Ureter (tissue), 1 donor: ENCODE data around the gene DGKG. TPM values are rescaled to one million over a fixed set of nuclear protein-coding genes. Genes with fewer than 3 reads are reported as not detected.

ENCODE experiments used
- DNase-seq: peaks from one replicate; pipeline ENCODE4 v3.0.0-alpha.2; 2020; ENCODE audit warnings: low spot score
- total RNA-seq: library from RNA; stranded (reverse); gene quantifications from one replicate; pipeline ENCODE4 v1.2.4, GENCODE V29; 2023
- donor health status: DM: yes; HTN: yes; CAD: no.

DGKG gene
- total RNA-seq, 1 donor from 2014 or later, result 16.2 TPM

DNA sequence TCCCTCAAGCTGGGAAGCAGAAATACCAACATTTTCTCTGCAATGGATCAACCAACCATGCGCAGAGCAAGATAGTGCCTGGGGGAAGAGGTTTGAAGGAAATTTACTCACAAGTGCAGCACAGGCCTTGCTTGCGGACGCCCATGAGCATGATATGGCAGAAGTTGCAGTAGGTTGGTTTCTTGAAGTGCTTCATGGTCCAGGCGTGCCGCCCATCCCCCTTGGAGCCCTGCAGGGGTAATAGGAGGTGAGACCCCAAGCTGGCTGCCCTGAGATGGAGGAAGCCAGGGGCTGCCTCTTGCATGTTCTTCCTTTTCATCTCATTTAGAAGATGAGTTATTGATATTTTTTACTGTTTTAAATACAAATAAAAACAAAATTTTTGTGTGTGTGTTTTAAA lies 86.6 kb downstream of the DGKG start:
- no peak for DNase-seq

DNA sequence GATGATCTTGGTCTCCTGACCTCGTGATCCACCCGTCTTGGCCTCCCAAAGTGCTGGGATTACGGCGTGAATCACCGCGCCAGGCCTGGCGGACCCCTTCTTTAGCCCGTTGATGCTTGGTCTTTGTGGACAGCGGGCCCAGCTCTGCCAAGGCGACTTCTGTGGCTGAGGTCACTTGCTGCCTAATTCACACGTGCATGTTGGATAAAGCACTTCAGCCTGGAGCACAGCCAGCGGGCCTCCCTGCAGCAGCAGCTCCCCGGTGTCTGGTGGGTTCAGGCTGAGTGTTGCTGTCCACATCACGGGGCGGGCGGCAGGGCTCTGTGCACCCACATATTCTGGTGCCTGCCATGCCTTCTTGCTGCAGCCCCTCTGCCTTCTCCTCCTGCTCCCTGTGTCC lies 88.4 kb downstream of the DGKG start:
- DNase-seq, result no peak

GRCh38 chr3:186270701-186271100 lies 91.3 kb downstream of the DGKG start:
- DNase-seq, result no peak

DNA sequence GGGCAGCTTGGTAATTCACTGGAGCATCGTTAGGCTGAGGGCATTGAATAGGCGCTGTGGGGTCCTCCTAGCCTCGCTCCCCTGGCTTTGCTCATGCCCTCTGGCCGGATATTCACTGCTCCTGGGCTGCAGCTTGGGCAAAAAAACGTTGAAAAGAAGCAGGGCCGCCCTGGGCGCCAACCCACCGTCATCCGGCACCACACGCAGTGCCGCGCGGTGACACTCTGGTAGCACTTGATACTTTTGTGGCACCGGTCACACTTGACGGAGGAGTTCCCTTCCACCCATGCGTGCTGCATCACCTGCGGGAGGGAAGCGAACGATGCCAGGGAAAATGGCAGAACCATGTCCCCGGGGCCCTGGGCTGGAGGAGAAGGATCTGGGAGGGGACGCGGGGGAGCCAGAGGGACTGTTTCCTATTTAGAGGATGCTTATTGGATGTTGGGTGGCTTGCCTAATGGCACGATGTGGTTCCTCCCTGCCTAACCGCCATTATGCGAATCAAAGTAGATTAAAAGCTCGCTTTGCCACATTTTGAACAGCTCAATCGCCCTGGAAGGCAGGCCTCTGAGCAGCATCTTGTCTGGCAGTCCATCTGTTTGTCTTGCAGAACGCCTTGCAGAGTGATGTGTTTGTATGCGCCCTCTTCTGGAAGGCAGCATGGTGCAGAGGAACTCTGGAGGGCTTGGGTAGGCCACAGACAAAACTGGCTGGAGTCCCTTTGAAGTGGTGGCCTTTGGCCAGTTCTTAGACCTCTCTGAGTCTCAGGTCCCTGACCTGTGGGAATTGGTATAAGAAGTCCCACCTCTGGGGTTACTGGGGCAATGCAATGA lies 93.2 kb downstream of the DGKG start:
- DNase-seq, result no peak

GRCh38 chr3:186267758-186268157 lies 94.3 kb downstream of the DGKG start:
- DNase-seq, result no peak

- no peak for DNase-seq
These were observed 97.2 kb downstream of the DGKG start for GRCh38 chr3:186264608-186265400.

GRCh38 chr3:186261638-186262037 lies 100.4 kb downstream of the DGKG start:
- no peak for DNase-seq

DNA sequence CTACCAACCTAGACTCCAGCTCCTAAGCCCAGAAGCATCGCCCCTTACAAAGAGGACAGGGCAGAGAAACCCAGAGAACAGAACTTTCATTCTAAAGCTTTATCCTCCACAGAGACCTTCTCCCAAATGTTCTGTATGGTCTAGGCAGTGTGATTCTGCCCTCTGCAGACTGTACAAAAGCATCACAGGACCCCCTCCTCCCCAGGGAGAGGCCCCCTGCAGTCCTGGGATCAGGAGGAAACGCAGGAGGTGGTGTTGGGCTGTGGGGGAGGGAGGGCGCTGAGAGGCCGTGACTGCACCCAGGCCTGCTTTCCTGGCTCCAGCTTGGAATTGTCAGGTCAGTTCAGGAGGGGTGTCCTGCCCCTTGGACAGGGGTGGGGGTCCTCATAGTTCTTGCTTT lies 101.3 kb downstream of the DGKG start:
- DNase-seq, result no peak

DNA sequence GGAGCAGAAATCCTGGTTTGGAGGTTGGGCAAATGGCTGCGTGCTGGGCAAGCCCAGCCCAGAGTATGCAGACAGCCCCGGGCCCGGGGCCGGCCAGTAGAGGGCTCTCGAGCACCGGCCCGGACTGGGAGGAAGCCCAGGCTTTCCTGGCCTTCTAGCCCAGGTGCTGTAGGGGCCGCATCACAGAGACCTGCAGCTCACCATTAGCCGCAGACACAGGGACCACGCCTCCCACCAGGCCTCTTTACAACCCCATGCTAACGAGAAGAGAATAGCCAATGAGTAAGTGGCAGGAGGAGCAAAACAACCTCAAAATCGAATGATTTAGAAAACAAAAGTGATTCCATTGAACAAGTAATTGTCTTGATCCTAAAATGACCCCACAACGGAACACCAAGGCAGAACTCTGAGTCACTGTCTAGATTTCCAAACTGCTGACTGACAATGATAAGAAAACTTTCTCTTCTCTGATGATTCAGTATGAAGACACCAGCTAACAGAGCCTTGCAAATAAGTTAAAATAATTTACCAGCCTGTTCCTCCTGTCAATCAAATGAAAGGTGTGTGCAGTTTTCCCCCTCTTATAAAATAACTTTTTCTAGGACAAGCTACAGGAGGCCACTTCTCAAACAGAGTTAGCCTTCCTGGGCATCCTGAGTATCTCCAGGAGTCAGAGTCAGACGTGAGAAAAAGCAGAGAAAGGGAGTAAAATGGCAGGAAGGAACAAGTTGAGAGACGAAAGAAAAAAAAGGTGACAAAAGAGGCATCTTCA lies 102.2 kb downstream of the DGKG start:
- peak; percentile 73 for DNase-seq

DNA sequence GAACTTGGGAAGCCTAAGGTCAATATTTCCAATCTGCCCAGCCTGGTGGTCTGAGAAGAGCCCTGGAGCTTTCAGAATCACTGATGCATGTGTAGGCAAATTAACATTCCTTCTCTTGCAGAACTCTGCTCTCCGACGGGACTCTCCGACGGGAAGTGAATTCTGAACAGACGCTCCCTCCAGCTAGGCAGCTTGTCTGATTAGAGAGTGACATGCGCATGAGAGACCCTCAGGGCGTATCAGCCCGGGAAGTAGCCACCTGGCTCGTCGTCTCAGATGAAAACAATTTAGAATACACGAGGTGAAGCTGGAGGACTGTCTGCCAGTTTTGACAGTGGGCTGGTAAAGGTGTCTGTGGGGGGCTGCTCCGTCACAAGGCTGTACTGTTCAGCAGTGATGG lies 103.1 kb downstream of the DGKG start:
- DNase-seq, result no peak

DNA sequence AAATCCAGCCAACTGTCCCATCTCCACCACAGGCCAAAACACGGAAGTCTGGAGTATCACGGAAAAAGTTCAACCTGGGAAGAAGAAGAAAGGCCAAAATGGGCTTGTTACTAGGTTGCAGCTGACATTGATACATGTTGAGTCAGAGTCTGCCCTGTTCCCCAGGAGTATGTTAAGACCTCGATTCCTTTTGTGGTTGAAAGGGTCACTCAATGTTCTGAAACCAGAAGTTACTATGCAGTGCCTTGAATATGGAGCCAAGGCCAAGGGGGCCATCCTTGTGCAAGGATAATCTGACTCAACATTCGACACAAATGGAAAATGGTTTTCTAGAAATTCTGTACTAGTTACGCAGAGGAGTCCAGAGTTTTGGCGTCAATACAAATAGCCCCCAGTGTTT lies 104.2 kb downstream of the DGKG start:
- DNase-seq, result no peak

GRCh38 chr3:186255703-186256331 lies 106.2 kb downstream of the DGKG start:
- no peak for DNase-seq

GRCh38 chr3:186254676-186255650 lies 107.1 kb downstream of the DGKG start:
- DNase-seq, result no peak

DNA sequence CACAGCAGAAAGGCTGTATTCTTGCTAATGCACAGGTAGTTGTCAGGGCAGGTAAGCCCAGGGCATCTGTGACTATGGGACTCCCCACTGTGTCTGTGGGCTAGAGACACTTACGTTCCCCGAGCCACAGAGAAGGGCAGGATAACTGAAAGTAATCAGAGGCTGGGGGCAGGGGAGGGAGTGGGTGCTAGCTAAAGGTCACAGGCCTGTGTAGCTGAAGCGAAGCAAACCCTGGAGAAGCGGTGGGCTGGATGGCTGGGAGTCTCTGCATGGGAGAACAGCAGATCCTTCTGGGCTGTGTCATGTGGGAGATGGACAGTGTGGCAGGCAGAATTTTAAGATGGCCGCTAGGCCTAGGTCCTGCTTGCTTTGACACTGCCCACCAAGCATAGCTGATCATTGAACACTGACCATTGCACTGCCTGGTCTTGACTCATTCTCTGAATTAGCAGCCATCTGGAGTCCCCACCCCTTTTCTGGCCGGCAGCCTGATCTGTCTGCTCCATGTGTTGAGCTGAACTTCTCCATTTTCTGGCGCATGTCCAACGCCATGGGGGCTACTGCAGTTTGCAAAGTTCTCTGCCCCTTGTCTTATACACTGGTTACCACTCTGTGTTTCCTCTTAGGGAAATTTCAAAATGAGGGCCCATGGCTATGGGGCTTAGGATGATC lies 110.0 kb downstream of the DGKG start:
- no peak for DNase-seq

DNA sequence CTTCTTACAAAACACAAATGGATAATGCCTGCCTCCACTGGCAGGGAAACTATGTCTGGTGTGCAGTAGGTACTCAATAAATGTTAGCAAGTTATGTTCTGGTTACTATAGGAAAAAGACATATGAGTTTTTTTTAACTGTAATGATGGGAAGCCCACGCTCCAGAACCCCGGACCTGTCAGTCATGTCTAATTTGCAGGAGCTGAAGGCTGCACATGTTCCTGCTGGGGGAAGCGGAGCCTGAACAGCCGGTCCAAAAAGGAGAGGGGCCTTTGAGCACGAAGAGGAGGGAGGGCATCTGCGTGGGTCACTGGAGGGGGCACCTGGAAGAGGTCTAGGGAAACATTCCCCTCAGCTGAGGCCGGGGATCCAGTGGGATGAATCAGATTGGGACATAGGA lies 113.2 kb downstream of the DGKG start:
- DNase-seq, result no peak

- no peak for DNase-seq
These were observed 113.9 kb downstream of the DGKG start for GRCh38 chr3:186247821-186248814.

DNA sequence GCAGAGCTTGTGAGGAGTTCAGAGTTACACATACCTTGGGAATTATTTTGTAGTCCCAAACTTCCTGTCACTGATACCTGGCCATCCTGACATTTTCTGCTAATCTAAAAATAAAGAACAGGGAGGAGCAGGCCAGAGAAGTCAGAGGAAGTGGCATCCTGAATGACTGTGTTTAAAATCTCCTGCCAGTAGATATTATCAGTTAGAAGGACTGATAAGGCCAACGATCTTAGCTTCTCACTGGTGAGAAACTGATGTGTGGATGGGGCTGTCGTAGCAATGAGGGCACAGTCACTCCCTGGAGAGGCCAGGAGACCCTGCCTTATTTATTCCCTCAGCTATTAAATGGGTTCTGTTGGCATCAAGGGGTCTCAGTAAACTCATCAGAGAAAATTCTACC lies 115.1 kb downstream of the DGKG start:
- no peak for DNase-seq

DNA sequence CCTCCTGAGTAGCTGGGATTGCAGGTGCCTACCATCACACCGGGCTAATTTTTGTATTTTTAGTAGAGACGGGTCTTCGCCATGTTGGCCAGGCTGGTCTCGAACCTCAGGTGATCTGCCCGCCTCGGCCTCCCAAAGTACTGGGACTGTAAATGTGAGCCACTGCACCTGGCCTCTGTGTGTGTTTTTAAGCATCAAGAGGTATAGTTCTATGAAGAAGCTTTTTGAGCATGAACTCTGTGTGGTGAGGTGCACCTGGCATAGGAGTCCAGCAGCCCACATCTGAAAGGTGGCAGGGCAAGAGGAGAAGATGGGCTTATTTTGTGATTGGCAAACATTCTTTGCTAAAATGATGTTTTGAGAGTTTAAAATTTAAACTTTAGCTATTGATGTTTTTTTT lies 118.0 kb downstream of the DGKG start:
- DNase-seq, result no peak
